A549 (cell line): ENCODE results near the gene SLC5A10.

Experiments used
- POLR2A ChIP-seq: IDR thresholded peaks from 2 replicates; pipeline ENCODE4 v1.6.1; 2012; ENCODE audit warnings: mild to moderate bottlenecking, low read length
- TF ChIP-seq, protein P1 (sequence below): fragments of >200 bp; sonication (Bioruptor Twin); formaldehyde crosslinking; IDR thresholded peaks from 3 replicates; pipeline ENCODE4 v1.5.1; 2016

DNA sequence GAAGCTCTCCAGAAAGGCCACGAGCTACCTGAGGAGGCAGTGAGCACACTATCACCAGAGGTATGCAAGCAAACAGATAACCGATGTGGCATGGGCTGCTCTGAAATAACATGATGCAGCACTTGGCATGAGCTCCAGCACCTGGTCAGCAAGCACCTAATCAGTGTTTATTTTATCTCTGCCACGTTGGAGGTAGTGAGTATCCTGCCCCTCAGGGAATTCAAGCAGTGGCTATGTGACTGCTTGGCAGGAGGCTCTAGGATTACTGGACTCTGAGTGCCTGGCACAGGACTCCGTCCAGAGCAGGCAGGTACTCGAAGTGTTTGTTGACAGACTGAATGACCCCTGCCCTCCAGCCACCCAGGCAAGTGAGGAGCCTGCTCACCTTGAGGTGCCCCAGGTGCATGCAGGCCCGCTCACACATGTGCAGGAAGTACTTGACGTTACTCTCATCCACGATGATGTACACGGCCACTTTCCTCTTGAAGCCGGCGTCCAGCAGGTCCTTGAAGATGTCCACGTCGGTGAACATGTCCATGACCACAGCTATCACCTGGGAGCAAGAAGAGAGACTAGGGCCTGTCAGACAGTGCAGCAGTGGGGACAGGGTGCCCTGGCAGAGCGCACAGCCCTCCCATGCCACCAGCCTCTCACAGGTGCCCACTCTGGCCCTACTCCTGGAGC lies 36.0 kb downstream of the SLC5A10 start:
- no peak for TF ChIP-seq POLR2A
- TF ChIP-seq, protein P1, sequence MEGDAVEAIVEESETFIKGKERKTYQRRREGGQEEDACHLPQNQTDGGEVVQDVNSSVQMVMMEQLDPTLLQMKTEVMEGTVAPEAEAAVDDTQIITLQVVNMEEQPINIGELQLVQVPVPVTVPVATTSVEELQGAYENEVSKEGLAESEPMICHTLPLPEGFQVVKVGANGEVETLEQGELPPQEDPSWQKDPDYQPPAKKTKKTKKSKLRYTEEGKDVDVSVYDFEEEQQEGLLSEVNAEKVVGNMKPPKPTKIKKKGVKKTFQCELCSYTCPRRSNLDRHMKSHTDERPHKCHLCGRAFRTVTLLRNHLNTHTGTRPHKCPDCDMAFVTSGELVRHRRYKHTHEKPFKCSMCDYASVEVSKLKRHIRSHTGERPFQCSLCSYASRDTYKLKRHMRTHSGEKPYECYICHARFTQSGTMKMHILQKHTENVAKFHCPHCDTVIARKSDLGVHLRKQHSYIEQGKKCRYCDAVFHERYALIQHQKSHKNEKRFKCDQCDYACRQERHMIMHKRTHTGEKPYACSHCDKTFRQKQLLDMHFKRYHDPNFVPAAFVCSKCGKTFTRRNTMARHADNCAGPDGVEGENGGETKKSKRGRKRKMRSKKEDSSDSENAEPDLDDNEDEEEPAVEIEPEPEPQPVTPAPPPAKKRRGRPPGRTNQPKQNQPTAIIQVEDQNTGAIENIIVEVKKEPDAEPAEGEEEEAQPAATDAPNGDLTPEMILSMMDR: no peak
